ACHN (cell line): ENCODE results near the gene SKAP1.

ENCODE experiments used
- DNase-seq: peaks from one replicate; pipeline ENCODE4 v3.0.0-alpha.2; 2015
- in situ Hi-C: cut with HindIII; loops from 2 replicates; pipeline ENCODE4 v1.10.0; 2017; ENCODE audit warnings: low sequenced_read_pairs, low pct_ligation_motif_present, low pct_unique_long_range_greater_than_20kb

Gene SKAP1

GRCh38 chr17:48125829-48126531 is 304.0 kb downstream of the SKAP1 start:
- in situ Hi-C loops = no loop called here
- DNase-seq = no peak

DNA sequence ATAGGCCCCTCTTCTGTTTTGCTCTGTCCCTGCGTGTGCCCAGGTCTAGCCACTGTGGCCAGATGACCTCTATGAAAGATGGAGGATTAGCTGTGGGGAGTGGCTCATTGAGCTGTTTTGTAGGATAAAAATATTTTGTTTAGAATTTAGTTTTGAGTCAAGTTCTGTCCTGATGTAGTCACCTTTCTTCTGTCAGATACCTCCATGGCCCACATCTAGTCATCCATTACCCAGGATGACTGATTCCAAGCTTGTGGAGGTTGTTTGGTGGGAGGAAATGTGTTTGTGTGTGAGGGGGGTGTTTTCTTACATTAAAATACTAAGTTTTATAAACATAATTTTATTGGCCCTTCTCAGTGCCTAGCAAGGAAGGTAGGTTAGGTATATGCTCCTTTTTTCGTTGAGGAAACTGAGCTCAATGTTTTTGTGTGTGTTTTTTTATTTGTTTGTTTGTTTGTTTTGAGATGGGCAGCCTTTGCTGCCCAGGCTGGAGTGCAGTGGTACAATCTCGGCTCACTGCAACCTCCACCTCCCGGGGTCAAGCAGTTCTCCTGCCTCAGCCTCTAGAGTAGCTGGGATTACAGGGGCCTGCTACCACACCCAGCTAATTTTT is 306.1 kb downstream of the SKAP1 start:
- no peak for DNase-seq
- in situ Hi-C loops = no loop called here

GRCh38 chr17:48123111-48123510 is 306.9 kb downstream of the SKAP1 start:
- DNase-seq = no peak
- in situ Hi-C loops = no loop called here

- in situ Hi-C loops = no loop called here
- no peak for DNase-seq
Measured at GRCh38 chr17:48122665-48123045, 307.4 kb downstream of the SKAP1 start.

GRCh38 chr17:48121923-48122664 is 307.9 kb downstream of the SKAP1 start:
- DNase-seq = no peak
- in situ Hi-C loops = no loop called here

GRCh38 chr17:48113201-48113676 is 316.8 kb downstream of the SKAP1 start:
- in situ Hi-C loops = no loop called here
- no peak for DNase-seq

GRCh38 chr17:48111937-48112241 is 318.1 kb downstream of the SKAP1 start:
- DNase-seq = no peak
- in situ Hi-C loops = no loop called here

GRCh38 chr17:48110761-48111160 is 319.3 kb downstream of the SKAP1 start:
- in situ Hi-C loops = no loop called here
- no peak for DNase-seq

GRCh38 chr17:48107137-48108055 is 322.6 kb downstream of the SKAP1 start, which contains the start of gene SNX11:
Gene SNX11 (plus strand): TSS chr17:48107766. CDS start chr17:48112044, 4,278 bp downstream.
- in situ Hi-C loops = no loop called here
- DNase-seq = peak; percentile 92

GRCh38 chr17:48106802-48107136 is 323.2 kb downstream of the SKAP1 start:
- no peak for DNase-seq
- in situ Hi-C loops = no loop called here

- in situ Hi-C loops = no loop called here
- DNase-seq = no peak
Measured at GRCh38 chr17:48104440-48104839, 325.6 kb downstream of the SKAP1 start.

DNA sequence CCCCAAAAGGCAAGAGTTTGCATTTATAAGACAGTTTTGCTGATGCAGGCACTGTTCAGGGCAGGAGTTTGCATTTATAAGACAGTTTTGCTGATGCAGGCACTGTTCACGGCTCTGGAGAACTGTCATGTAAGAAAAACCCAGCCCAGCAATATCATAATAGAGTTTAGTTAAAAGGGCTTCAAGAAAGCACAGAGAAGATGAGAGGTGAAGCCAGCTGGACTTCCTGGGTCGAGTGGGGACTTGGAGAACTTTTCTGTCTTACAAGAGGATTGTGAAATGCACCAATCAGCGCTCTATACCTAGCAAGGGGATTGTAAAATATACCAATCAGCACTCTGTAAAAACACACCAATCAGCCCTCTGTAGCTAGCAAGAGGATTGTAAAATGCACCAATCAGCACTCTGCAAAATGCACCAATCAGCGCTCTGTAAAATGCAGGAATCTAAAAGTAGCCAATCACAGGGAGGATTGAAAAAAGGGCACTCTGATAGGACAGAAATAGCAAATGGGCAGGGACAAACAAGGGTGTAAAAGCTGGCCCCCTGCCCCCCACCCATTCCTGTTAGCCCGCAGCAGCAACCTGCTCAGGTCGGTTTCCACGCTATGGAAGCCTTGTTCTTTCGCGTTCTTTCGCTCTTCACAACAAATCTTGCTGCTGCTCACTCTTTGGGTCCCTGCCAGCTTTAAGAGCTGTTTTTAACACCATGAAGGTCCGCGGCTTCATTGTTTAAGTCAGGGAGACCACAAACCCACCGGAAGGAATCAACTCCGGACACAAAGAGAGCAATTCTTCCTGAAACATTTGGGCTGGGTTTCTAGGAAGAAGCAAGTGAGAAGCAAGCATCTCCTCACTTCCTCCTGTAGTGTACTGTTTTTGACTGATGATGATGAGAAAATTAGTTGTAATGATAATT is 327.0 kb downstream of the SKAP1 start:
- in situ Hi-C loops = no loop called here
- DNase-seq = no peak

GRCh38 chr17:48102043-48102750 is 327.8 kb downstream of the SKAP1 start:
- no peak for DNase-seq
- in situ Hi-C loops = no loop called here

- in situ Hi-C loops = no loop called here
- peak; percentile 96 for DNase-seq
Measured at GRCh38 chr17:48101012-48101720, 328.8 kb downstream of the SKAP1 start, which contains the start of gene CBX1. Gene CBX1 (minus strand): TSS chr17:48101478. CDS start chr17:48077004, 24,474 bp downstream.

- DNase-seq = peak; percentile 62
- in situ Hi-C loops = no loop called here
Measured at GRCh38 chr17:48100591-48101011, 329.4 kb downstream of the SKAP1 start.

DNA sequence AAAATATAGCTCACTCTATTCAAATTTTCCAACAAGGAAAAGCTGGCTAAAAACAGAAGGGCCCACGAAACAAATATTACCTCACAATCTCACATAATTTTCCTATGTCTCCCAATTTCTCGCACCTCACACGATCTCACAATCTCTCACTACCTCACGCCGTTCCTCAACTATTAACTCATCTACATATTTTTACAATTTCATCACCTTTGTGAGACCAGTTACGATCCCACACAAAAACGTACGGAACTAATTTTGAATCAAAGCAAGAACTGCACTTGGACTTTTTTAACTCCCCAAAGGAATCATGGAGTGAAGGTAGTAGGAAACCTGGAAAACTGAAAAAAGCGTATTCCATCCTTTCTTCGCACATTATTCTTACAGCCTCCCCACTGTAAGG is 329.9 kb downstream of the SKAP1 start:
- in situ Hi-C loops = no loop called here
- peak; percentile 46 for DNase-seq

DNA sequence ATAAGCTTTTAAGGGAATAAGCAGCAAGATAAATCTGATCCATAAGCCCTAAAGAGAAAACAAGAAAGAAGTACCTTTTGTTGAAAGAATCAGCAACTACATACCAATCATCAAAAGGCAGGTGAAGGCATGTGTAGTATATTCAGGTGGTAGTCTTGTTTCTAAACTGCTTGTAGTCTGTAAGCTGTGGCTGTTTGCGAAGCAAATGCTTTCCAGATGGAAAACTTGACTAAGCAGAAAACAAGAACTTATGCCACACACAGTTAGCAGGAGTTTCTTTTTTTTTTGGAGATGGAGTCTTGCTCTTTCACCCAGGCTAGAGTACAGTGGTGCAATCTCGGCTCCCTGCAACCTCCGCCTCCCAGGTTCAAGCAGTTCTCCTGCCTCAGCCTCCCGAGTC is 334.4 kb downstream of the SKAP1 start:
- in situ Hi-C loops = no loop called here

More for the DNA sequence above, 334.4 kb downstream of the SKAP1 start:
- DNase-seq = no peak
